ENCODE results near the gene PSMD1. TPM values are rescaled to one million over a fixed set of nuclear protein-coding genes. Genes with fewer than 3 reads are reported as not detected.

The PSMD1 gene
- total RNA-seq, 1 experiment from 2014 or later, result 164 TPM

GRCh38 chr2:231146665-231147064, 90.0 kb downstream of the PSMD1 start:
- no peaks in the 10 kb centered on the region; the same call in 1 of the 2 replicates for H3K9me3 ChIP-seq (replicated peaks)
- no peak overlapping the region for H3K4me3 ChIP-seq
- DNase-seq (ENCODE audit: low read depth in 1 of 2, low spot score in 2 of 2), result no peak
- H3K27ac ChIP-seq, result no peak overlapping the region
- no peaks in the 10 kb centered on the region for H3K4me1 ChIP-seq (replicated peaks)
- H3K27me3 ChIP-seq (replicated peaks), result no peaks in the 10 kb centered on the region
- H3K36me3 ChIP-seq, result peaks cover 60% of the 10 kb centered on the region

GRCh38 chr2:231152800-231153557, 96.3 kb downstream of the PSMD1 start:
- Histone ChIP-seq H3K4me3 (no peak overlapping the region), H3K27ac (peak overlapping the region; percentile 19; the same call in 1 of the 2 replicates), H3K36me3 (peaks cover 61% of the 10 kb centered on the region), H3K9me3 (replicated peaks) (no peaks in the 10 kb centered on the region), H3K4me1 (replicated peaks) (peaks cover 4% of the 10 kb centered on the region), H3K27me3 (replicated peaks) (no peaks in the 10 kb centered on the region)
- DNase-seq (ENCODE audit: low read depth in 1 of 2, low spot score in 2 of 2), result no peak

- no peak for DNase-seq (ENCODE audit: low read depth in 1 of 2, low spot score in 2 of 2)
- H3K36me3 ChIP-seq, result peaks cover 22% of the 10 kb centered on the region
- no peaks in the 10 kb centered on the region for H3K27me3 ChIP-seq (replicated peaks)
- H3K4me3 ChIP-seq, result no peak overlapping the region
- H3K4me1 ChIP-seq (replicated peaks), result peaks cover 39% of the 10 kb centered on the region
- H3K27ac ChIP-seq, result no peak overlapping the region
- no peaks in the 10 kb centered on the region for H3K9me3 ChIP-seq (replicated peaks)
Measured at GRCh38 chr2:231159306-231159705, 102.6 kb downstream of the PSMD1 start.

DNA sequence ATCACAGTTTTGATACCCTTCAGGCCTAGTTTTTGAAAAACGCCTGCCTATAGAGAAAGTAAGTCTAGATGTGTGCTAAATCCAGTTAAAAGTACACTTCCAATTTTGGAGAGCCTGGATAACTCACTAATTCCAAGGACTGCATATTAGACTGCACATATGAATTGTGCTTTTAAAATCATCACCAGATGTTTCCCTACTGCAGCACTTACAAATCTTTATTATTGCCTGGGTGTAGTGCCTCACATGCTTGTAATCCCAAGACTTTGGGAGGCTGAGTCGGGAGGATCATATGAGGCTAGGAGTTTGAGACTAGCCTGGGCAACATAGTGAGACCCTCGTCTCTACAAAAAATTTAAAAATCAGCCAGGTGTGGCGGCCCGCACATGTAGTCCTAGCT, 104.0 kb downstream of the PSMD1 start:
- Histone ChIP-seq H3K4me3 (no peak overlapping the region), H3K9me3 (replicated peaks) (no peaks in the 10 kb centered on the region), H3K36me3 (peaks cover 26% of the 10 kb centered on the region), H3K27ac (peak overlapping the region; percentile 85; the same call in 1 of the 2 replicates), H3K27me3 (replicated peaks) (no peaks in the 10 kb centered on the region), H3K4me1 (replicated peaks) (peaks cover 39% of the 10 kb centered on the region)
- no peak for DNase-seq (ENCODE audit: low read depth in 1 of 2, low spot score in 2 of 2)

GRCh38 chr2:231161252-231161839, 104.7 kb downstream of the PSMD1 start:
- no peaks in the 10 kb centered on the region for H3K27me3 ChIP-seq (replicated peaks)

DNA sequence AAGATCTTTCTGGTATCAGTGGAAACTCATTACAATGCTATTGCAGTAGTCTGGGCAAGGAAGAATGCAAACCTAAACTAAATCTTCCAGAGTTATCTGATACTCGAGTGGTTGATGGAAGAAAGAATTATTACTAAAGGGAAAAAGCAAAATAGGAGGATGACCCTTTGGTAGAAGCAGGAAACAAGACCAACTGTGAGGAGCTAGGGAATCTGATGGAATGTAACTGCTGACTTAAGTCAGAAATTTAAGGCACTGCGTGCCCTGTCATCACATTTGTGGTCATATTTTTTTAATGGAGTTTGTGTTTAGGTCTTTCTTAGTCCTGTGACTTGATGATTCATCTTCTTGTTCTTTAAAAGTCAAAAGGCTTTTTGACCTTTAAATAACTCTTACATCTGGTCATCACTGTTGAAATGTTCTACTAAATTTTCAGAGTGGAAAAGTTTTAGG, 105.2 kb downstream of the PSMD1 start:
- DNase-seq (ENCODE audit: low read depth in 1 of 2, low spot score in 2 of 2), result peak; percentile 68 to 92
- Histone ChIP-seq H3K4me3 (no peak overlapping the region), H3K27ac (peak overlapping the region; percentile 85), H3K27me3 (replicated peaks) (no peaks in the 10 kb centered on the region), H3K4me1 (replicated peaks) (peaks cover 39% of the 10 kb centered on the region), H3K9me3 (replicated peaks) (no peaks in the 10 kb centered on the region), H3K36me3 (peaks cover 34% of the 10 kb centered on the region)

More at GRCh38 chr2:231161252-231161839, 104.7 kb downstream of the PSMD1 start:
- Histone ChIP-seq H3K36me3 (peaks cover 33% of the 10 kb centered on the region), H3K4me1 (replicated peaks) (peaks cover 39% of the 10 kb centered on the region), H3K4me3 (no peak overlapping the region), H3K27ac (peak overlapping the region; percentile 85), H3K9me3 (replicated peaks) (no peaks in the 10 kb centered on the region)
- DNase-seq (ENCODE audit: low read depth in 1 of 2, low spot score in 2 of 2), result no peak

DNA sequence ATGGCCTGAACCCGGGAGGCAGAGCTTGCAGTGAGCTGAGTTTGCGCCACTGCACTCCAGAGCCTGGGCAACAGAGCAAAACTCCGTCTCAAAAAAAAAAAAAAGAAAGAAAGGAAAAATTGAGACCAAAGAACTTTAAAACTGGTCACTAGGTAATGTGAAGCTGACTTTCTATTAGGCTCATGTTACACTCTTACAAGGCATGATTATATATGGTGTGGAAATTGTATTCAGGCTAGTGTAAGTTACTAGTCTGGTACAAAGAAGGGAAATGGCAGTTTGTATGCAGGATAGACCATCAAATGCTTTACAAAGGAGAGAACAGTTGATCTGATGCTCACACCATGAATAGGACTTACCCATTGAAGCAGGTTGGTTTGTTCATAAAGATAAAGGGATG, 106.3 kb downstream of the PSMD1 start:
- Histone ChIP-seq H3K9me3 (replicated peaks) (no peaks in the 10 kb centered on the region), H3K4me1 (replicated peaks) (peaks cover 39% of the 10 kb centered on the region), H3K27me3 (replicated peaks) (no peaks in the 10 kb centered on the region), H3K27ac (no peak overlapping the region), H3K36me3 (peaks cover 45% of the 10 kb centered on the region), H3K4me3 (no peak overlapping the region)
- no peak for DNase-seq (ENCODE audit: low read depth in 1 of 2, low spot score in 2 of 2)

DNA sequence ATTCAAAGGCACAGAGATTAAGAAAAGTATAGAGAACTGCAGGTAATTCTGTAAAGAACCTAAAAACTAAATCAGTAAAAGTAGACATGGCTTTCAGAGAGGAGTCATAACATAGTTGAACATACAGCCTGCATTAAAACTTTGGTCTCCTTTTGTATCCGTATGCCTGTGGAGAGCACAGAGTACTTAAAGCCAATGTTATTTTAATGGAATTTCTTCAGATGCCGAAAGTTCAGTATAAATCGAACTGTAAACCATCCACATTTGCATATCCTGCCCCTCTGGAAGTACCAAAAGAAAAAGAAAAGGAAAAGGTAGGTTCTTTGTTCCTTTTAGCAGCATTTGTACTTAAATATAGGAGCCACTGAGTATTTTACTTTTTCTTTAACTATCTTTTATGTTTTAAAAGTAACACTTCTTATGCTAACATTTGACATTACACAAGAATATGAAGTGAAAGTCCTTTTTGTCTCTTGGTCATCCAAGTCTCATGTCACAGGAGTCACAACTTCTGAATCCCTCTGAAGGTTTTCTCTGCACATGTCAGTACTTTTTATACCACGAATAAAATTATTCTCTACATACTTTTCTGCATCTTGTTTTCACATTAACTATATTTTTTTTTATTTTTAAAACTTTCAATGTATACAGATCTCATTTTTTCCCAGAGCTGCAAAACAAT, 106.9 kb downstream of the PSMD1 start:
- H3K4me1 ChIP-seq (replicated peaks), result peaks cover 39% of the 10 kb centered on the region
- H3K27me3 ChIP-seq (replicated peaks), result no peaks in the 10 kb centered on the region
- DNase-seq (ENCODE audit: low read depth in 1 of 2, low spot score in 2 of 2), result no peak
- H3K9me3 ChIP-seq (replicated peaks), result no peaks in the 10 kb centered on the region
- H3K4me3 ChIP-seq, result no peak overlapping the region
- no peak overlapping the region for H3K27ac ChIP-seq
- H3K36me3 ChIP-seq, result peaks cover 51% of the 10 kb centered on the region

- no peak overlapping the region for H3K27ac ChIP-seq
- DNase-seq (ENCODE audit: low read depth in 1 of 2, low spot score in 2 of 2), result no peak
Measured at GRCh38 chr2:231167745-231168459, 111.2 kb downstream of the PSMD1 start.

DNA sequence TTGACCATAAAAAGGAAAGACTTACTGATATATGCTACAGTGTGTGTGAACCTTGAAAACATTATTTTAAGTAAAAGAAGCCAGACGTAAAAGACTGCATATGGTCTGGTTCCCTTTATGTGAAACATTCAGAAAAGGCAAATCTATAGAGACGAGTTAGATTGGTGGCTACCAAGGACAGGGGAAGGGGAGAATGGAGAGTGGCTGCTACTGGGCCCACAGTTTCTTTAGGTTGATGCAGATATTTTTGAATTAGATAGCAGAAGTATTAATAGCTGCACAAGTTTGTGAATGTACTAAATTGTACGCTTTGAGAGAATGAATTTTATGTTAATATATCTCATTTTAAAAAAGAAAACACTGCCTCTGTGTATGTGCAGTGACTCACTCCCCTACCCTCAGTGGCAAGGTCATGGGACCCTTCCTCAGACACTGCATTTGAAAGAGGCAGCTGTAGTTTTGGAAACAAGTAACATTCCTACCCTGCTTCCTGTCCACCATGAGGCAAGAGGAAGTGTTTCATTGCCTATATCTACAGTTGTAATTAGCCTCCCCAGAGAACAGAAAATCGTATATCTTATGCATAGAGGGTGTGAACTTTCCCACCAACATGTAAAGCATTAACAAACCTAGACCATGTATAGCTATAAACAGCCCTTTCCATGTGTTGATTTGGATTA, 111.9 kb downstream of the PSMD1 start:
- no peak for DNase-seq (ENCODE audit: low read depth in 1 of 2, low spot score in 2 of 2)
- no peak overlapping the region for H3K27ac ChIP-seq
- H3K27me3 ChIP-seq (replicated peaks), result no peaks in the 10 kb centered on the region
- no peaks in the 10 kb centered on the region for H3K9me3 ChIP-seq (replicated peaks)
- no peak overlapping the region for H3K4me3 ChIP-seq
- peaks cover 89% of the 10 kb centered on the region for H3K36me3 ChIP-seq
- H3K4me1 ChIP-seq (replicated peaks), result no peaks in the 10 kb centered on the region

More at GRCh38 chr2:231167745-231168459, 111.2 kb downstream of the PSMD1 start:
- H3K27me3 ChIP-seq (replicated peaks), result no peaks in the 10 kb centered on the region
- H3K36me3 ChIP-seq, result peaks cover 91% of the 10 kb centered on the region
- H3K9me3 ChIP-seq (replicated peaks), result no peaks in the 10 kb centered on the region
- H3K4me1 ChIP-seq (replicated peaks), result peaks cover 3% of the 10 kb centered on the region; the same call in 1 of the 2 replicates
- no peak overlapping the region for H3K4me3 ChIP-seq

GRCh38 chr2:231169488-231169887, 112.8 kb downstream of the PSMD1 start:
- DNase-seq (ENCODE audit: low read depth in 1 of 2, low spot score in 2 of 2), result no peak
- Histone ChIP-seq H3K4me1 (replicated peaks) (no peaks in the 10 kb centered on the region), H3K36me3 (peaks cover 89% of the 10 kb centered on the region), H3K9me3 (replicated peaks) (no peaks in the 10 kb centered on the region), H3K27ac (no peak overlapping the region), H3K4me3 (no peak overlapping the region), H3K27me3 (replicated peaks) (no peaks in the 10 kb centered on the region)

DNA sequence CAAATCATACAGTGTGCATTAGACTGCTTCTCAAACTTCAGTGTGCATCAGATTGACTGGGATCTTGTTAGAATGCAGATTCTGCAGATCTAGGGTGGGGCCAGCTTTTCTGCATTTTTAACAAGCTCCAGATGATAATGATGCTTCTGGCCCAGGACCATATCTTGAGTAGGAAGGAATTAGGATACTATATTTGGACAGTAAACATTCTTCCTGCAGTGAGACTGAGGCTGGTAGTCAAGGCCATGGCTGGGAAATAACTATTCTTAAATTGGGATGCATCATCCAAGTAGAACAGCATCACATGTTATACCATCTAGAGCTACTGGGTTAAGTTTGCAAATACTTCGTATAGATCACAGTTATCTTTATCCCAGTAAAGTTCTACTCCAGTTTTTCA, 113.4 kb downstream of the PSMD1 start:
- no peaks in the 10 kb centered on the region for H3K27me3 ChIP-seq (replicated peaks)
- peaks cover 91% of the 10 kb centered on the region for H3K36me3 ChIP-seq
- H3K9me3 ChIP-seq (replicated peaks), result no peaks in the 10 kb centered on the region
- DNase-seq (ENCODE audit: low read depth in 1 of 2, low spot score in 2 of 2), result no peak
- H3K27ac ChIP-seq, result no peak overlapping the region
- H3K4me3 ChIP-seq, result no peak overlapping the region
- H3K4me1 ChIP-seq (replicated peaks), result no peaks in the 10 kb centered on the region

GRCh38 chr2:231172025-231172424, 115.4 kb downstream of the PSMD1 start:
- Histone ChIP-seq H3K27me3 (replicated peaks) (no peaks in the 10 kb centered on the region), H3K27ac (no peak overlapping the region), H3K4me1 (replicated peaks) (no peaks in the 10 kb centered on the region), H3K36me3 (peaks cover 82% of the 10 kb centered on the region), H3K4me3 (no peak overlapping the region), H3K9me3 (replicated peaks) (no peaks in the 10 kb centered on the region)
- no peak for DNase-seq (ENCODE audit: low read depth in 1 of 2, low spot score in 2 of 2)

All from SJSA1 (cell line).